Progenitor cell of endocrine pancreas (in vitro differentiated cells): ENCODE measurements around the gene FXYD6. TPM values are rescaled to one million over a fixed set of nuclear protein-coding genes. Genes with fewer than 3 reads are reported as not detected.
A peak's percentile ranks its signal among the peaks of the same experiment; 100 is the strongest.

Experiments used
- DNase-seq: peaks from one replicate; pipeline ENCODE4 v3.0.0; 2021; ENCODE audit warnings: low spot score; ENCODE audit not compliant: unreplicated experiment
- H3K27ac Mint-ChIP-seq: 2 replicates; pipeline ENCODE4 v1.8.0; 2021; ENCODE audit warnings: mild to moderate bottlenecking, moderate library complexity, mixed read lengths
- H3K27me3 Mint-ChIP-seq: 2 replicates; pipeline ENCODE4 v1.8.0; 2021; ENCODE audit warnings: mixed read lengths
- H3K36me3 Mint-ChIP-seq: 2 replicates; pipeline ENCODE4 v1.8.0; 2022; ENCODE audit warnings: mixed read lengths; ENCODE audit not compliant: insufficient read depth
- H3K4me1 Mint-ChIP-seq: 2 replicates; pipeline ENCODE4 v1.8.0; 2021; ENCODE audit warnings: low read depth, mixed read lengths
- H3K4me3 Mint-ChIP-seq: 2 replicates; pipeline ENCODE4 v1.8.0; 2021; ENCODE audit warnings: low read depth, mild to moderate bottlenecking, moderate library complexity, mixed read lengths
- H3K9me3 Mint-ChIP-seq: 2 replicates; pipeline ENCODE4 v1.8.0; 2021; ENCODE audit warnings: low read depth, mixed read lengths
- CTCF ChIP-seq: fragments of 200-600 bp; sonication (generic); IDR thresholded peaks from one replicate; pipeline ENCODE4 v1.5.0; 2021; ENCODE audit warnings: antibody characterized with exemption, mild to moderate bottlenecking; ENCODE audit not compliant: unreplicated experiment
- total RNA-seq: library from RNA; stranded (reverse); gene quantifications from 2 replicates; pipeline ENCODE4 v1.2.1, GENCODE V29; 2021

FXYD6 gene
- total RNA-seq, 1 donor from 2014 or later, result 28.5 TPM

GRCh38 chr11:117874910-117875381, 1.5 kb downstream of the FXYD6 start:
- no peak for TF ChIP-seq CTCF
- DNase-seq, result no peak
- Mint-ChIP-seq H3K27me3 (peaks cover 63% of the 10 kb centered on the region), H3K4me3 (peak overlapping the region; percentile 47), H3K9me3 (no peaks in the 10 kb centered on the region), H3K36me3 (no peaks in the 10 kb centered on the region), H3K4me1 (peaks cover 25% of the 10 kb centered on the region), H3K27ac (peak overlapping the region; percentile 0)

GRCh38 chr11:117874253-117874909, 2.1 kb downstream of the FXYD6 start:
- H3K36me3 Mint-ChIP-seq, result no peaks in the 10 kb centered on the region
- H3K4me1 Mint-ChIP-seq, result peaks cover 29% of the 10 kb centered on the region
- no peaks in the 10 kb centered on the region for H3K9me3 Mint-ChIP-seq
- peaks cover 59% of the 10 kb centered on the region for H3K27me3 Mint-ChIP-seq
- no peak for TF ChIP-seq CTCF
- no peak overlapping the region for H3K4me3 Mint-ChIP-seq
- H3K27ac Mint-ChIP-seq, result no peak overlapping the region
- DNase-seq, result no peak

- Mint-ChIP-seq H3K4me1 (peaks cover 32% of the 10 kb centered on the region), H3K36me3 (no peaks in the 10 kb centered on the region), H3K9me3 (no peaks in the 10 kb centered on the region), H3K4me3 (no peak overlapping the region), H3K27ac (no peak overlapping the region), H3K27me3 (peaks cover 56% of the 10 kb centered on the region)
- DNase-seq, result no peak
- TF ChIP-seq CTCF, result no peak
Observed at GRCh38 chr11:117873828-117874125, 2.7 kb downstream of the FXYD6 start.

GRCh38 chr11:117872975-117873827, 3.3 kb downstream of the FXYD6 start:
- Mint-ChIP-seq H3K4me1 (peaks cover 36% of the 10 kb centered on the region), H3K27ac (no peak overlapping the region), H3K36me3 (no peaks in the 10 kb centered on the region), H3K27me3 (peaks cover 50% of the 10 kb centered on the region), H3K9me3 (no peaks in the 10 kb centered on the region), H3K4me3 (no peak overlapping the region)
- no peak for TF ChIP-seq CTCF
- DNase-seq, result no peak

- H3K4me3 Mint-ChIP-seq, result no peak overlapping the region
- no peak for TF ChIP-seq CTCF
- peaks cover 36% of the 10 kb centered on the region for H3K4me1 Mint-ChIP-seq
- H3K27me3 Mint-ChIP-seq, result peaks cover 45% of the 10 kb centered on the region
- H3K9me3 Mint-ChIP-seq, result no peaks in the 10 kb centered on the region
- no peaks in the 10 kb centered on the region for H3K36me3 Mint-ChIP-seq
- H3K27ac Mint-ChIP-seq, result no peak overlapping the region
- no peak for DNase-seq
Observed at GRCh38 chr11:117872420-117872961, 4.0 kb downstream of the FXYD6 start.
